SU-DHL-6 (cell line): ENCODE measurements around the gene ABCG8.

Experiments used
- H2AFZ ChIP-seq: fragments of 200-600 bp; sonication (generic); 2 replicates; pipeline ENCODE4 v1.6.1; 2014; ENCODE audit warnings: low read depth, mild to moderate bottlenecking, moderate library complexity, mixed read lengths, antibody characterized with exemption, low read length; ENCODE audit not compliant: severe bottlenecking
- H3F3A ChIP-seq: fragments of 200-600 bp; shearing (Covaris generic); 2 replicates; pipeline ENCODE4 v1.6.0; 2016; ENCODE audit warnings: antibody characterized with exemption, mild to moderate bottlenecking; ENCODE audit not compliant: insufficient read depth
- H3K27ac ChIP-seq: fragments of 200-600 bp; sonication (generic); 2 replicates; pipeline ENCODE4 v1.5.1; 2016; ENCODE audit warnings: low read depth, mild to moderate bottlenecking, low read length, moderate library complexity, mixed read lengths
- H3K27me3 ChIP-seq: fragments of 200-600 bp; sonication (generic), shearing (Covaris generic); 2 replicates; pipeline ENCODE4 v1.6.0; 2014; ENCODE audit warnings: mild to moderate bottlenecking, low read length
- H3K36me3 ChIP-seq: fragments of 200-600 bp; sonication (generic); 2 replicates; pipeline ENCODE4 v1.6.1; 2014; ENCODE audit warnings: mild to moderate bottlenecking, low read length, mixed read lengths
- H3K4me2 ChIP-seq: fragments of 300-600, 200-600 bp; shearing (Covaris generic), sonication (generic); 2 replicates; pipeline ENCODE4 v1.6.0; 2014; ENCODE audit warnings: low read length, low read depth, mild to moderate bottlenecking; ENCODE audit not compliant: poor library complexity, severe bottlenecking
- H3K4me3 ChIP-seq: fragments of 200-600 bp; sonication (generic); 2 replicates; pipeline ENCODE4 v1.5.1; 2014; ENCODE audit warnings: antibody characterized with exemption, low read length, mild to moderate bottlenecking, mixed read lengths; ENCODE audit not compliant: insufficient read depth, poor library complexity, severe bottlenecking
- H3K79me2 ChIP-seq: fragments of 200-600 bp; sonication (generic); 2 replicates; pipeline ENCODE4 v1.6.1; 2014; ENCODE audit warnings: mild to moderate bottlenecking, low read length, moderate library complexity; ENCODE audit not compliant: insufficient read depth
- H3K9ac ChIP-seq: fragments of 200-600 bp; sonication (generic); 2 replicates; pipeline ENCODE4 v1.7.0; 2014; ENCODE audit warnings: mild to moderate bottlenecking, low read length
- H3K9me2 ChIP-seq: fragments of 200-600 bp; sonication (generic); replicated peaks from 2 replicates; pipeline ENCODE4 v1.6.1; 2014; ENCODE audit warnings: low read length; ENCODE audit not compliant: insufficient read depth
- H3K9me3 ChIP-seq: fragments of 200-600 bp; sonication (generic); 2 replicates; pipeline ENCODE4 v1.6.1; 2014; ENCODE audit warnings: low read length, mixed read lengths; ENCODE audit not compliant: insufficient read depth
- H4K20me1 ChIP-seq: fragments of 200-600 bp; sonication (generic); 2 replicates; pipeline ENCODE4 v1.6.1; 2014; ENCODE audit warnings: low read depth, mild to moderate bottlenecking, antibody characterized with exemption, low read length, moderate library complexity, mixed read lengths
- CTCF ChIP-seq: fragments of 200-600 bp; sonication (generic); IDR thresholded peaks from one replicate; pipeline ENCODE4 v1.5.1; 2017; ENCODE audit warnings: antibody characterized with exemption, mild to moderate bottlenecking, low read length, moderate library complexity; ENCODE audit not compliant: insufficient read depth, poor library complexity, severe bottlenecking
- EZH2phosphoT487 ChIP-seq: fragments of 200-600 bp; sonication (generic), shearing (Covaris generic); conservative IDR thresholded peaks from 2 replicates; pipeline ENCODE4 v1.6.1; 2018; ENCODE audit warnings: mild to moderate bottlenecking, antibody characterized with exemption, low read length, moderate library complexity, mixed read lengths

The ABCG8 gene

GRCh38 chr2:43880952-43881351, 42.2 kb downstream of the ABCG8 start:
- Histone ChIP-seq H3K9me2 (no peaks in the 10 kb centered on the region), H3K9ac (no peak overlapping the region), H3K4me3 (no peak overlapping the region), H3K36me3 (no peaks in the 10 kb centered on the region), H2AFZ (no peak overlapping the region), H3K79me2 (no peaks in the 10 kb centered on the region), H3F3A (no peaks in the 10 kb centered on the region), H3K27me3 (no peaks in the 10 kb centered on the region), H3K4me2 (no peak overlapping the region), H4K20me1 (no peaks in the 10 kb centered on the region), H3K9me3 (no peaks in the 10 kb centered on the region), H3K27ac (no peak overlapping the region)
- no peak for TF ChIP-seq EZH2phosphoT487
- TF ChIP-seq CTCF: no peak

DNA sequence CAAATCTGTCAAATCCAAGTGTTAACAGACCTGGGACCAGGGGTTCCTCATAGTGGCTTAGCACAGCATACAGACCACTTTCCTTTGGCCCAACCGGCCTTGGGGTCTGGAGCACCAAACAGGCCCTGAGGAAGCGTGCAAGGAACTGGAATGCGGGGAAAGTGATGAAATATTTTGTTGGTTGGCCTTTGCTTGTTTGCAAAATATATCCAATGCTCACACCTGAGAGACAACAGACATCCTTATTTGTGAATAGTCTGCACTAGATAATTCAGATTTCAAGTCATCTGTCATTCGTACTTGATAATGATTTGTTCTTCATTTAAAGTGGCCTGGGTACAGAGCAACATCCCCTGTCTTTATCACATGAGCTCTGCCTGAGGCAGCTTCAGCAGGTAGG, 43.5 kb downstream of the ABCG8 start:
- Histone ChIP-seq H3K4me2 (no peak overlapping the region), H3K27ac (no peak overlapping the region), H2AFZ (no peak overlapping the region), H4K20me1 (no peaks in the 10 kb centered on the region), H3K27me3 (no peaks in the 10 kb centered on the region), H3K79me2 (no peaks in the 10 kb centered on the region), H3F3A (no peaks in the 10 kb centered on the region), H3K36me3 (no peaks in the 10 kb centered on the region), H3K4me3 (no peak overlapping the region), H3K9me3 (no peaks in the 10 kb centered on the region), H3K9me2 (no peaks in the 10 kb centered on the region), H3K9ac (no peak overlapping the region)
- TF ChIP-seq EZH2phosphoT487 (no peak), CTCF (no peak)

GRCh38 chr2:43884689-43885088, 45.9 kb downstream of the ABCG8 start:
- H3K4me3 ChIP-seq: no peak overlapping the region
- no peak overlapping the region for H3K4me2 ChIP-seq
- H3K9me2 ChIP-seq: no peaks in the 10 kb centered on the region
- no peak for TF ChIP-seq EZH2phosphoT487
- no peak for TF ChIP-seq CTCF
- H3K9me3 ChIP-seq: no peaks in the 10 kb centered on the region
- no peaks in the 10 kb centered on the region for H3F3A ChIP-seq
- no peak overlapping the region for H3K9ac ChIP-seq
- H3K36me3 ChIP-seq: peaks cover 7% of the 10 kb centered on the region; the same call in 1 of the 2 replicates
- no peaks in the 10 kb centered on the region for H3K79me2 ChIP-seq
- no peak overlapping the region for H3K27ac ChIP-seq
- no peaks in the 10 kb centered on the region for H4K20me1 ChIP-seq
- H3K27me3 ChIP-seq: no peaks in the 10 kb centered on the region
- no peak overlapping the region for H2AFZ ChIP-seq
